ENCODE measurements around the gene RAPGEF6.
A peak's percentile ranks its signal among the peaks of the same experiment; 100 is the strongest.
"Not testable (repeated sequence)": the region's sequence is repeated elsewhere in the genome, so short reads cannot be mapped to it uniquely, and the experiment has no call there.

RAPGEF6 gene

DNA sequence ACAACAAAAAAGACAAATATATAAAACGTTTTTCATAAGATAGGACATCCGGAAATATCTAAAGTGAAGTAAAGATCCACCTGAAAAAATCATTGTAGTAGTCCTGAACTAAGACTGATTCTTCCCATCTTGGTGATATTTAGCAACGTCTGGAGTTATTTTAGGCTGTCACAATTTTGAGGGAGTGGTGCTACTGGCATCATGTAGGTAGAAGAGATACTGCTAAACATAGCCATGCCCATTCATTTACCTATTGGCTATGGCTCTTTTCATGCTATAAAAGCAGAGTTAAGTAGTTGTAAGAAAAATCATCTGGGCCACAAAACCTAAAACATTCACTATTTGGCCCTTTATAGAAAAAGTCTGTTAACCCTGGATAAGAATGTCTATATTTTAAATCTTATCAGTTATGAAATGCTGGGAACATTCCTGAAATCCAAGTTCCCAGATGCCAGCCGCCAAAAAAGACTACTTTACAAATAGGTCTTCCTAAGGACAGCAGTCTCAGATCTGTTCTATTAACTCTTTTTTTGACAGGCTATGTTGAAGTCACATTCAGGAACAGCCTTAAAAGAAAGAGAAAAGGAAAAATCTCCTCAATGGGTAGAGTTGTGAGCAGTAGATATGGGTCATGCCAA is 27.0 kb downstream of the RAPGEF6 start:
- no peak for DNase-seq

GRCh38 chr5:131607418-131607817 is 27.6 kb downstream of the RAPGEF6 start:
- no peak for DNase-seq

- DNase-seq: no peak
Observed at GRCh38 chr5:131605086-131605485, 29.9 kb downstream of the RAPGEF6 start.

DNA sequence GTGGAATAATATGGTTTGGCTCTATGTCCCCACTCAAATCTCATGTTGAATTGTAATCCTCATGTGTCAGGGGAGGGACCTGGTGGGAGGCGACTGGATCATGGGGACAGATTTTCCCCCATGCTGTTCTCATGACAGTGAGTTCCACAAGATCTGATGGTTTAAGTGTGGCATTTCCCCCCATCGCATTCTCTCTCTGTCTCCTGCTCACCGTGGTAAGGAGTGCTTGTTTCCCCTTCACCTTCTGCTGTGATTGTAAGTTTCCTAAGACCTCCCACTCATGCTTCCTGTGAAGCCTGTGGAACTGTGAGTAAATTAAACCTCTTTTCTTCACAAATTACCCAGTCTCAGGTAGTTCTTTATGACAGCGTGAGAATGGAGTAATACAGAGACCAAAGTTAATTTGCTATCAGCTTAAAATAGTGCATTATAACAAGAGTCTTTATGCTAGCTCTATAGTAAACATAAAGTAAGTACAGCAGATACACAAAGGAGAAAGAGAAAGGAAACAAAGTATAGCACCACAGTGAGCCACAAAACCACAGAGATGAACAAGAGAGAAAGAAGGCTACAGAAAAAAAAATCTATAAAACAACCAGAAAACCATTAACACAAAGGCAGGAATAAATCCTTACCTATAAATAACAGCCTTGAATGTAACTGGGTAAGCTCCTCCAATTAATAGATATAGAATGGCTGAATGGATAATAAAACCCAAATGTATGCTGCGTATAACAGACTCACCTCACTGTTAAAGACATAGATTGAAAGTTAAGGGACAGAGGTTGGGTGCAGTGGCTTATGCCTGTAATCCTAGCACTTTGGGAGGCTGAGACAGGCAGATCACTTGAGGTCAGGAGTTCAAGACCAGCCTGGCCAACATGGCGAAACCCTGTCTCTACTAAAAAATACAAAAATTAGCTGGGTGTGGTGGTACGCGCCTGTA is 39.7 kb downstream of the RAPGEF6 start:
- DNase-seq: peak; percentile 14

GRCh38 chr5:131593921-131594320 is 41.1 kb downstream of the RAPGEF6 start:
- no peak for DNase-seq

DNA sequence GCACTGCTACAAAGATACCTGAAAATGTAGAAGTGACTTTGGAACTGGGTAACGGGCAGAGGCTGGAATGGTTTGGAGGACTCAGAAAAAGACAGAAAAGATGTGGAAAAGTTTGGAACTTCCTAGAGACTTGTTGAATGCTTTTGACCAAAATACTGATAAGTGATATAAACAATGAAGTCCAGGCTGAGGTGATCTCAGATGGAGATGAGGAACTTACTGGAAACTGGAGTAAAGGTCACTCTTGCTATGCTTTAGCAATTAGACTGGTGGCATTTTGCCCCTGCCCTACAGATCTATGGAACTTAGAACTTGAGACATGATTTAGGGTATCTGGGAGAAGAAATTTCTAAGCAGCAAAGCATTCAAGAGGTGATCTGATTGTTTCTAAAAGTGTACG is 41.6 kb downstream of the RAPGEF6 start:
- not testable (repeated sequence) for DNase-seq

- peak; percentile 23 for DNase-seq
Observed at GRCh38 chr5:131589510-131590348, 45.3 kb downstream of the RAPGEF6 start.

DNA sequence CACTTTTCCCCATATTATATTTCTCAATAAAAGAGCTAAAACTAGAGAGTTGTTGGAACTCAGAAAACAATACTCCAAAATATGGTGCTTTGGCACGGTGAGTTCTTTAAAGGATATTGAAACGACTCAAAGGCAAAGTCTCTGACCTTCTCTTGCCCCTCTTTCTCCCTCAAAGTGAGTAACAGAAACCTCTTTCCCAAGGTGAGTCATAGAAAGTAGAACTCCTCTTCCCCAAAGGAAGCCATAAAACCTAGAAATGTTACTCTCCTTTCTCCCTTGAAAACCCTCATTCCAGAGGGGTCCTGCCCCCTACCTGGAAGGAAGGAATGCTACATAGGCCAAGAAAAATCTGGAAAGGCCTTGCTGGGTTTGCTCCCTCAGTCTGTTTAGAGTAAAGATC is 47.5 kb downstream of the RAPGEF6 start:
- no peak for DNase-seq

- DNase-seq: no peak
Observed at GRCh38 chr5:131581702-131582101, 53.3 kb downstream of the RAPGEF6 start.

DNA sequence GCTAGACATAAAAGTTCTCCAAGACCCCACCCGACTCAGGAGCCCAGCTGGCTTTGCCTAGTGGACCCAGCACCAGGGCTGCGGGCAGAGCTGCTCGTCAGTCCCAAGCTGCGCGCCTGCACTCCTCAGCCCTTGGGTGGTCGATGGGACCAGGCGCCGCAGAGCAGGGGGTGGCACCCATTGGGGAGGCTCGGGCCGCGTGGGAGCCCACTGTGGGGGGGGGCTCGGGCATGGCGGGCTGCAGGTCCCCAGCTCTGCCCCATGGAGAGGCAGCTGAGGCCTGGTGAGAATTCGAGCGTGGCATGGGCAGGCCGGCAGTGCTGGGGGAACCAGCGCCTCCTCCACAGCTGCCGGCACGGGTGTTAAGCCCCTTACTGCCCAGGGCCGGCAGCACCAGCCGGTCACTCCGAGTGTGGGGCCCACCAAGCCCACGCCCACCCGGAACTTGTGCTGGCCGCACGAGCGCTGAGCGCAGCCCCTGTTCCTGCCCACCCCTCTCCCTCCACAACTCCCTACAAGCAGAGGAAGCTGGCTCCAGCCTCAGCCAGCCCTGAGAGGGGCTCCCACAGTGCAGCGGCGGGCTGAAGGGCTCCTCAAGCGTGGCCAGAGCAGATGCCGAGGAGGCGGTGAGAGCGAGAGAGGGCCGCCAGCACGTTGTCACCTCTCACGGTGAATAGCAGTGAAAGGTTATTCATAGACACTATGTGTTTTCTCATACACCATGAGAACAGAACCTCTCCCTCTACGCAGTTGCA is 54.9 kb downstream of the RAPGEF6 start:
- DNase-seq: no peak

- no peak for DNase-seq
Observed at GRCh38 chr5:131575660-131576227, 59.3 kb downstream of the RAPGEF6 start.

GRCh38 chr5:131571669-131572168 is 63.3 kb downstream of the RAPGEF6 start:
- DNase-seq: no peak

GRCh38 chr5:131570757-131571156 is 64.3 kb downstream of the RAPGEF6 start:
- no peak for DNase-seq

DNA sequence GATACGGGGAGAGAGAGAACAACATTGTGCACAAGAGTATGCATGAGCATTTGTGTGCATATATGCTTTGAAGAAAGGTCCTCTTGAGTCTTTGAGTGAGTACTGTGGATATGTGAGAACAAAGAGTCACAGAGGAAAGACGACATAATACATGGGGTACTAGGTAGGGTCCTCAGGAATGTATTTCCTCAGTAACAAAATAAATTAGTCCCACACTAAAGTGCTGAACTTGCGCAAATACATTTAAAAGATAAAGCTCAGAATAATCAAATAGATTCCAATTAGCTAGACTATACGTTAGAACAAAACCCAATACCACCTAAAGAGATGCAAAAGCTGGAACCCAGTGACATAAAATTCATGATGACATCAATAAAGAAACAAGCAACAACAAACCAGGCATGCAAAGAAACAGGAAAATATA is 70.8 kb downstream of the RAPGEF6 start:
- no peak for DNase-seq

GRCh38 chr5:131563434-131564228 is 71.4 kb downstream of the RAPGEF6 start:
- no peak for DNase-seq

DNA sequence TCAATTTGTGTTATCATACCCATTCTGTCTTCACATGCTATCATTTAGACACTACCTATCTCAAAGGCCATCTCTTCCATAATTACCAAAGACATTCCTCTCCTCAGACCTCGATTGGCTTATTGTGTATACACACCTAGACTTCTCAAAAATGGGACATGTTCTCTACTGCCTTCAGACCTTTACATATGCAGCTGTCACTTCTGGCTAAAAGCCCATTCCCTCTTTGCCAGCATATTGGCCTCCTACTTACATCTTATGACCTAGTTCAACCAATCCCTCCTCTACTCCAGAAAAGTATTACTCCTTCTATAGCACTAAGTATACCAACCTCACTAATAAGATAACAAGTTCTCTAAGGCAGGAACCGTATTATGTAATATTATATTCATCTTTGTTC is 84.4 kb downstream of the RAPGEF6 start:
- no peak for DNase-seq

- peak; percentile 32 for DNase-seq
Observed at GRCh38 chr5:131548176-131548575, 86.9 kb downstream of the RAPGEF6 start.

GRCh38 chr5:131545845-131546244 is 89.2 kb downstream of the RAPGEF6 start:
- DNase-seq: no peak

DNA sequence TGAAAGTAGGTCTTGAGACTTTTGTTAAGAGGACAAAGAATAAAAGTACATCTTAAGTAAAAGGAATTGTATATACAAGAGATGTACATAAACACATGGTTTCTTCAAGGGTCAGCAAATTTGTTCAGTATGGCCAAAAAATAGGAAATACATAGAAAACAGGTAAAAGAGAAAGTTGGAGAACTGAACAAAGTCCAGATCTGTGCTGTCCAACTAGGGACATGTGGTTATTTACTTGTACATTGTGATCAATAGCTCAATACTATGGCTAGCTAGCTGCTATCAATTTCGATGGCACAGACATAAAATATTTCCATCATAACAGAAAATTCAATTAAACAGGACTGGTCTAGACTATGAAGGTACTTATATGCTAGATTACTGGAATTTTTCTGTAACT is 92.3 kb downstream of the RAPGEF6 start:
- no peak for DNase-seq

- DNase-seq: no peak
Observed at GRCh38 chr5:131541762-131542161, 93.3 kb downstream of the RAPGEF6 start.

- no peak for DNase-seq
Observed at GRCh38 chr5:131541071-131541470, 94.0 kb downstream of the RAPGEF6 start.

Measured in CD4-positive, alpha-beta T cell treated with Interleukin-17A for 4 hours (primary cell).